Chondrocyte (in vitro differentiated cells): Measurements from ENCODE around the gene MYL6B. TPM values are rescaled to one million over a fixed set of nuclear protein-coding genes. Genes with fewer than 3 reads are reported as not detected.
A peak's percentile ranks its signal among the peaks of the same experiment; 100 is the strongest.

Source experiments
- DNase-seq: peaks from one replicate; pipeline ENCODE4 v3.0.0; 2021; ENCODE audit warnings: mixed read lengths, low spot score
- H3K27ac Mint-ChIP-seq: one replicate; pipeline ENCODE4 v1.8.0; 2021; ENCODE audit warnings: mild to moderate bottlenecking, moderate library complexity, mixed read lengths; ENCODE audit not compliant: unreplicated experiment
- H3K27me3 Mint-ChIP-seq: 2 replicates; pipeline ENCODE4 v1.8.0; 2021; ENCODE audit warnings: low read depth, mixed read lengths
- H3K36me3 Mint-ChIP-seq: 2 replicates; pipeline ENCODE4 v1.8.0; 2021; ENCODE audit warnings: low read depth, mixed read lengths
- H3K4me1 Mint-ChIP-seq: 2 replicates; pipeline ENCODE4 v1.8.0; 2021; ENCODE audit warnings: low read depth, mild to moderate bottlenecking, mixed read lengths
- H3K4me3 Mint-ChIP-seq: one replicate; pipeline ENCODE4 v1.8.0; 2021; ENCODE audit warnings: mild to moderate bottlenecking, moderate library complexity, mixed read lengths; ENCODE audit not compliant: unreplicated experiment
- H3K9me3 Mint-ChIP-seq: 2 replicates; pipeline ENCODE4 v1.8.0; 2021; ENCODE audit warnings: low read depth, mixed read lengths
- total RNA-seq: library from RNA; stranded (reverse); gene quantifications from 3 replicates; pipeline ENCODE4 v1.2.1, GENCODE V29; 2021
- TF ChIP-seq, protein P1 (sequence below): fragments of 200-600 bp; sonication (generic); IDR thresholded peaks from 2 replicates; pipeline ENCODE4 v1.5.0; 2021; ENCODE audit warnings: antibody characterized with exemption, mild to moderate bottlenecking, moderate library complexity

The MYL6B gene
- total RNA-seq, 1 donor from 2014 or later, result 70.5 TPM

DNA sequence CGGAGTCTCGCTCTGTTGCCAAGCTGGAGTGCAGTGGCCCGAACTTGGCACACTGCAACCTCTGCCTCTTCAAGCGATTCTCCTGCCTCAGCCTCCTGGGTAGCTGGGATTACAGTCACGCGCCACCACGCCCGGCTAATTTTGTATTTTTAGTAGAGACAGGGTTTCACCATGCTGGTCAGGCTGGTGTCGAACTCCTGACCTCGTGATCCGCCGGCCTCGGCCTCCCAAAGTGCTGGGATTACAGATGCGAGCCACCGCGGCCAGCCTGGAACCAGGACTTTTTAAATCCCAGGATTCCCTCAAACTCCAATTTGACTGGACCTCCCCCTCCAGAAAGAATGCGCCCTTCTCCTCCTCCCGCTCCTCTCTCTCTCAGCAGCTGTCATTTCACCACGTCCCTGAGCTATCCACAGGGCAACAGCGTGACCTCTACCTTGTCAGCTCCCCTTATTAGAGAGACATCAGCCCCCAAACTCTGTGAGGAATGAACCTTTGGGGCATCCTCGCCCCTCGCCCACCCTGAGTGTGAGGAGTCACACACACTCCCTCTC is 22.4 kb upstream of the MYL6B start:
- Mint-ChIP-seq H3K4me1 (peaks cover 42% of the 10 kb centered on the region), H3K27me3 (no peaks in the 10 kb centered on the region), H3K36me3 (peaks cover 28% of the 10 kb centered on the region), H3K4me3 (peak overlapping the region; percentile 99), H3K27ac (peak overlapping the region; percentile 2), H3K9me3 (no peaks in the 10 kb centered on the region)
- DNase-seq, result no peak
- TF ChIP-seq, protein P1, sequence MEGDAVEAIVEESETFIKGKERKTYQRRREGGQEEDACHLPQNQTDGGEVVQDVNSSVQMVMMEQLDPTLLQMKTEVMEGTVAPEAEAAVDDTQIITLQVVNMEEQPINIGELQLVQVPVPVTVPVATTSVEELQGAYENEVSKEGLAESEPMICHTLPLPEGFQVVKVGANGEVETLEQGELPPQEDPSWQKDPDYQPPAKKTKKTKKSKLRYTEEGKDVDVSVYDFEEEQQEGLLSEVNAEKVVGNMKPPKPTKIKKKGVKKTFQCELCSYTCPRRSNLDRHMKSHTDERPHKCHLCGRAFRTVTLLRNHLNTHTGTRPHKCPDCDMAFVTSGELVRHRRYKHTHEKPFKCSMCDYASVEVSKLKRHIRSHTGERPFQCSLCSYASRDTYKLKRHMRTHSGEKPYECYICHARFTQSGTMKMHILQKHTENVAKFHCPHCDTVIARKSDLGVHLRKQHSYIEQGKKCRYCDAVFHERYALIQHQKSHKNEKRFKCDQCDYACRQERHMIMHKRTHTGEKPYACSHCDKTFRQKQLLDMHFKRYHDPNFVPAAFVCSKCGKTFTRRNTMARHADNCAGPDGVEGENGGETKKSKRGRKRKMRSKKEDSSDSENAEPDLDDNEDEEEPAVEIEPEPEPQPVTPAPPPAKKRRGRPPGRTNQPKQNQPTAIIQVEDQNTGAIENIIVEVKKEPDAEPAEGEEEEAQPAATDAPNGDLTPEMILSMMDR, result no peak

DNA sequence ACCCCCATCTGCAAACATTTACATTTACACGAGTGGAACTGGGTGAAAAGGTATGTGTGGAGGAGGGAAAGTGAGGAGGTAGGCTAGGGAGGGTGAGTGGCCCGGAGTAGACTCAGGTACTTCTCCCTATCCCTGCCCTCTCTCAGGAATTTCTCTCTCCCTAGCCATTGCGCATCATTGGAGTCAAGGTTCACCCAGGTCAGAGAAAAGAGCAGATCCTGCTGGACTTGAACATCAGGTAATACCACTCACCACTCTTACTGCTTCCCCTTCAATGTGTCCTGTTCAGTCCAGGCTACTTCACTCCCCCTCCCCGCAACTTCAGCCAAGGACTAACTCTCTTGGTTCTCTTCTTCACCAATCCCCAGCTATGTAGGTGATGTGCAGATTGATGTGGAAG is 21.5 kb upstream of the MYL6B start:
- TF ChIP-seq, protein P1, result no peak
- H3K4me1 Mint-ChIP-seq, result peaks cover 42% of the 10 kb centered on the region
- H3K9me3 Mint-ChIP-seq, result no peaks in the 10 kb centered on the region
- no peak for DNase-seq
- peaks cover 29% of the 10 kb centered on the region for H3K36me3 Mint-ChIP-seq
- no peak overlapping the region for H3K4me3 Mint-ChIP-seq
- H3K27ac Mint-ChIP-seq, result no peak overlapping the region
- no peaks in the 10 kb centered on the region for H3K27me3 Mint-ChIP-seq

DNA sequence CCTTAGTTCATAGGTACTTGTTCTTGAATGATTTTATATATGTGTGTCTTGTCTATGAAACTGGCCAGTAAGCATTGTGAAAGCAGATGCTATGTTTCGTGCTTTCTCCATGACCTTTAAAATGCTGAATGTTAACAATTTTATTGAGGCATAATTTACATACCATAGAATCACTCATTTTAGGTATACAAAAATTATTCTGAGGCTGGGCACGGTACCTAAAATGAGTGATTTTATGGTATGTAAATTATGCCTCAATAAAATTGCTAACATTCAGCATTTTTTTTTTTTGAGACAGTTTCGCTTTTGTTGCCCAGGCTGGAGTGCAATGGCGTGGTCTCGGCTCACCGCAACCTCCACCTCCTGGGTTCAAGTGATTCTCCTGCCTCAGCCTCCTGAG is 17.5 kb upstream of the MYL6B start:
- TF ChIP-seq, protein P1, result no peak
- Mint-ChIP-seq H3K4me1 (peaks cover 15% of the 10 kb centered on the region), H3K27me3 (no peaks in the 10 kb centered on the region), H3K27ac (no peak overlapping the region), H3K9me3 (no peaks in the 10 kb centered on the region), H3K36me3 (peaks cover 54% of the 10 kb centered on the region), H3K4me3 (no peak overlapping the region)
- DNase-seq, result no peak

DNA sequence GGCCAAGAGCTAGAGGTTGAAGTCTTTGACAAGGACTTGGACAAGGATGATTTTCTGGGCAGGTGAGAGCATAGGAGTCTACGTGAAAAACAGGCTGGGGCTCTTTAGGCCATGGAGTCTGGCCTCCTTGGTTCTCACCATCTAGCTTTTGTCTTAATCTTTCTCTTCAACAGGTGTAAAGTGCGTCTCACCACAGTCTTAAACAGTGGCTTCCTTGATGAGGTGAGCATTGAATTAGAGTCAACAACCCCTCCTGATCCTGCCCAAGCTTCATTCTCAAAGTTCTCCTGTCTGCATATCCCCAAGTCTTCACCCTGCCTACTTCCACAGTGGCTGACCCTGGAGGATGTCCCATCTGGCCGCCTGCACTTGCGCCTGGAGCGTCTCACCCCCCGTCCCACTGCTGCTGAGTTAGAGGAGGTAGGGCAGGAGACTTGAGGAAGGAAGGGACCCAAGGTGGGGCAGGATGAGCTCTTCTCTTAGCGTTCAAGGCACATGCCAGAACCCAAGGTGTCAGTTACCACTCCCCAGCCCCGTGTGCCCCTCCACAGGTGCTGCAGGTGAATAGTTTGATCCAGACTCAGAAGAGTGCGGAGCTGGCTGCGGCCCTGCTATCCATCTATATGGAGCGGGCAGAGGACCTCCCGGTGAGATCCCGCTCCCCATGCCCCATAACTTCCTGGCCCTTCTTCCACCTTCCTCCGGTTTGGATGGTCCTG is 14.4 kb upstream of the MYL6B start:
- no peak for DNase-seq
- Mint-ChIP-seq H3K27ac (no peak overlapping the region), H3K36me3 (peaks cover 57% of the 10 kb centered on the region)

DNA sequence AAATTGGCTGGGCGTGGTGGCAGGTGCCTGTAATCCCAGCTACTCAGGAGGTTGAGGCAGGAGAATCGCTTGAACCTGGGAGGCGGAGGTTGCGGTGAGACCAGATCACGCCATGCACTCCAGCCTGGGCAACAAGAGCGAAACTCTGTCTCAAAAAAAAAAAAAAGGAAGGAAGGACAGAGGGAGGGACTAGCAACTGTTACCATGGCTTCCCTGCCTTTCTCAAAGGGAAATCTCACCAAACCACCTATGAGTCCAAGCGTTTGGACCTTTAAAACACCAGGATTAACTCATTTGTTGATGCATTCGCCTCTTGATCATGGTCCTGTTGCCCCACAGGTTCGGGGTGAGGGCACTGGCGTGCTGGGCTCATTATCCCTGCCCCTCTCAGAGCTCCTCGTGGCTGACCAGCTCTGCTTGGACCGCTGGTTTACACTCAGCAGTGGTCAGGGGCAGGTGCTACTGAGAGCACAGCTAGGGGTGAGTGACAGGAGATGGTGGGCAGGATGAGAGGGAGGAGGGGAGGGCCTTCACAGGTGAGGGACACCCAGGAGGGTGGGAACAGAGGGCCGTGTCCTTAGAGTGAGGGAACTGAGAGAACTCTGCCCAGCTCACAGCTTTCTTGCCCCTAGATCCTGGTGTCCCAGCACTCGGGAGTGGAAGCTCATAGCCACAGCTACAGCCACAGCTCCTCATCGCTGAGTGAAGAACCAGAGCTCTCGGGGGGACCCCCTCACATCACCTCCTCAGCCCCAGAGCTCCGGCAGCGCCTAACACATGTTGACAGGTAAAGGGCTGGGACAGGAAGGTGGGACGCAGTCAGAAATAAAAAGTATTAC is 10.2 kb upstream of the MYL6B start:
- H3K36me3 Mint-ChIP-seq, result peaks cover 50% of the 10 kb centered on the region
- peaks cover 11% of the 10 kb centered on the region for H3K4me1 Mint-ChIP-seq
- no peak overlapping the region for H3K27ac Mint-ChIP-seq

More for the DNA sequence above, 14.4 kb upstream of the MYL6B start:
- TF ChIP-seq, protein P1, result no peak
- no peak overlapping the region for H3K4me3 Mint-ChIP-seq
- H3K4me1 Mint-ChIP-seq, result no peaks in the 10 kb centered on the region
- H3K27me3 Mint-ChIP-seq, result no peaks in the 10 kb centered on the region
- no peaks in the 10 kb centered on the region for H3K9me3 Mint-ChIP-seq

More for the DNA sequence above, 10.2 kb upstream of the MYL6B start:
- peak; percentile 52 for DNase-seq
- no peaks in the 10 kb centered on the region for H3K9me3 Mint-ChIP-seq
- H3K4me3 Mint-ChIP-seq, result no peak overlapping the region
- TF ChIP-seq, protein P1, result no peak
- H3K27me3 Mint-ChIP-seq, result no peaks in the 10 kb centered on the region
